HL-60/S4 treated with phorbol 12-myristate 13-acetate at 8.2 ng/mL for 4 days and 3 days (cell line): Measurements from ENCODE around the gene ACRV1.
"Not testable (repeated sequence)": the region's sequence is repeated elsewhere in the genome, so short reads cannot be mapped to it uniquely, and the experiment has no call there.

Experiments
- in situ Hi-C: fragments of 300-500 bp; cut with MboI; formaldehyde crosslinking; loops from 2 replicates; pipeline ENCODE4 v1.15.0; 2022; ENCODE audit warnings: low sequenced_read_pairs

The ACRV1 gene

GRCh38 chr11:125680747-125681146, at the start of gene ACRV1:
Gene ACRV1 (minus strand): TSS chr11:125680847. CDS start chr11:125680780, 67 bp downstream.
- in situ Hi-C loops = no loop called here

DNA sequence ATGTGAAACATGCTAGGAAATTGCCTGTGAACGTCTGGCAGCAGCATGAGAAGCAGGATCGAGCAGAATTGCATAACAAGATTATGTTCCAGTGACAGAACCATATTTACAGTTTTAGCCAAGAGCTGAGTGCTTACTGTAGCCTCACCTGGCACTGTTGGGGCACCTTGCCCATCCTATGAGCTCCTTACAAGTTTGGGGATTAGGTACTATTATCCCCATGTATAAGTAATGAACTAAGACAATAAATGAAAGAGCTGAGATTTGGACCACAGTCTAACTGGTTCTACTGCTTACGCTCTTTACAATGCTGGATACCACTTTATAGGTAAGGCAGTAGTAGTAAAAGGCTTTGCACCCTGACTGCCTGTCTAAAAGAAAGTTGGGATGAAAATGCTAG, 48.3 kb upstream of the ACRV1 start:
- in situ Hi-C loops = no loop called here

GRCh38 chr11:125724125-125724524, 43.5 kb upstream of the ACRV1 start:
- in situ Hi-C loops = no loop called here

- in situ Hi-C loops = no loop called here
Observed at GRCh38 chr11:125720781-125721180, 40.1 kb upstream of the ACRV1 start.

DNA sequence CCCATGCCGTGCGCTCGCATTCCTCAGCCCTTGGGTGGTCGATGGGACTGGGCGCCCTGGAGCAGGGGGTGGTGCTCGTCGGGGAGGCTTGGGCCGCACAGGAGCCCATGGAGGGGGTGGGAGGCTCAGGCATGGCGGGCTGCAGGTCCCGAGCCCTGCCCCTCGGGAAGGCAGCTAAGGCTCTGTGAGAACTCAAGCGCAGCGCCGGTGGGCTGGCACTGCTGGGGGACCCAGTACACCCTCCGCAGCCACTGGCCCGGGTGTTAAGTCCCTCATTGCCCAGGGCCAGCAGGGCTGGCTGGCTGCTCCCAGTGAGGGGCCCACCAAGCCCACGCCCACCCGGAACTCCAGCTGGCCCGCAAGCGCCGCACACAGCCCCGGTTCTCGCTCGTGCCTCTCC, 24.0 kb upstream of the ACRV1 start:
- in situ Hi-C loops = not testable (repeated sequence)

GRCh38 chr11:125701858-125702621, 21.4 kb upstream of the ACRV1 start:
- in situ Hi-C loops = no loop called here

GRCh38 chr11:125701018-125701610, 20.5 kb upstream of the ACRV1 start:
- in situ Hi-C loops = no loop called here

GRCh38 chr11:125694951-125695350, 14.3 kb upstream of the ACRV1 start:
- in situ Hi-C loops = no loop called here

GRCh38 chr11:125692887-125693286, 12.2 kb upstream of the ACRV1 start:
- in situ Hi-C loops = no loop called here

GRCh38 chr11:125690006-125690405, 9.4 kb upstream of the ACRV1 start:
- in situ Hi-C loops = no loop called here

GRCh38 chr11:125689274-125689859, 8.7 kb upstream of the ACRV1 start:
- in situ Hi-C loops = no loop called here

DNA sequence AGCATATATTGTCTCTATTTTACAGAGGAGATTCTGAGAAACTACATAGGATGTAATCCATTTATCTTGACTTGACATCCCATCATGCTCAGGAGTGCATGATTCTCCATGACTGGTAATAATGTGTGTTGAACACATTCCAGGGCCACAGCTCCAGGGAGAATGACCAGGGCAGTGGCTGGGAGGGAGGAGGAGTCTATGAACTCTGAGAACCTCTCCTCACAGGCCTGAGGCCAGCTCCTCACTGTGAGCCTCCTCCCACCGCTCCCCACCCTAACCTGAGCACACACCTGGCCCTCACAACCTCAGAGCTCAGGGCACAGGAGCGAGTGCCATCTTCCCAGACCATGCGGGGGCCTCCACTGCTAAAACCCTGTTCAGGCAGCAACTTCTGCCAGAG, 8.0 kb upstream of the ACRV1 start:
- in situ Hi-C loops = no loop called here

DNA sequence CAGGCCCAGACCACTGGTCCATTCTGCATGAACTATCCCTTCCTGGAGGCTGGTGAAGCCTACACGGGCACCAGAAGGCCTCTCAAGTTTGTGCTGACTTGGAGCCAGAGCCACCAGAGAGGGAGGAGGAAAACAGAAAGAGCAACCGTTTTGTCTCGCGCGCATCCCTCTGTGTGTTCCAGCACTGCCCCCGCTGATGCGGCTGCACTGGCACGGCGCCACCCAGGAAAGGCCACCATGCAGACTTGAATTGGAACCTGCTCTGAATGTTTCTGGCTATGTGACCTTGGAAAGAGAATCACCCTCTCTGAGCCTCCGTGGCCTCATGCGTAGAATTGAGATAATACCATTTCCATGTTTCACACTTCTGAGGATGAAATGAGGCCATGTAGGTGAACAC, 7.4 kb upstream of the ACRV1 start:
- in situ Hi-C loops = no loop called here

DNA sequence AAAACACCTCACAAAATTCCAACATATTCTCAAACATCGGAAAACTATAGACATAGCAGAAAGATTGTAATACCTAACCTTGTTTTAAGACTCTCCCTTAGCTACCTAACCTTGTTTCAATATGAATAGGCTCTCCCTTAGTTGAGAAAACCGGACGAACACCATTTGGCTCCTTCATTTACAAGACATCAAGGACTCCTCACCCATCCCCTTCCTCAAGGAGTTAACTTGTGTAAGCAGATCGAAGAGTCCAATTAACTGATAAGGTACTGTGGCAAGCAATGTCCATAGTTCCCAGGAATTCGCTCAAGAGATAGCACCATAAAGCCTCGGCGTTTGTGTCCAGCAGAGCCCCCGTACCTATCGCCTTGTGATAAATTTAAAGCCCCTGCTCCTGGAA, 4.6 kb upstream of the ACRV1 start:
- in situ Hi-C loops = no loop called here

DNA sequence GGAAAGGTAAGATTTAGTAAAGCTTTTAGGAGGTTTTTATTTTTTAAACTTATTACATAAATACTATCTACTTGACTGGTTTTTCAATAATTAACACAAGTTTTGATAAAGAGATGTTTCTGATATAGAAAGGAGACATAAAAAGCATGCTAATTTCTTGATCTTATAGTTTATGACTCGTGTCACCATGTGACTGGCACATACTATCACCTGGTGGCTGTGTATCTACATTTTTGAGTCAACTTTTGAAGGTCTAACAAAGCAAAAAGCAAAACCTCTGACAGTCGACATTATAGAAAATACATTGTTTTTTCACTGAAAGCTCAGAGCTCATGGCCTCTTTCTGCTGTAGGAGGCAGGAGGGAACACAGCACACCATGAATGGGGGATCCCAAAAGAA, 810 bp downstream of the ACRV1 start:
- in situ Hi-C loops = no loop called here

- in situ Hi-C loops = no loop called here
Observed at GRCh38 chr11:125679397-125679796, 1.2 kb downstream of the ACRV1 start.

DNA sequence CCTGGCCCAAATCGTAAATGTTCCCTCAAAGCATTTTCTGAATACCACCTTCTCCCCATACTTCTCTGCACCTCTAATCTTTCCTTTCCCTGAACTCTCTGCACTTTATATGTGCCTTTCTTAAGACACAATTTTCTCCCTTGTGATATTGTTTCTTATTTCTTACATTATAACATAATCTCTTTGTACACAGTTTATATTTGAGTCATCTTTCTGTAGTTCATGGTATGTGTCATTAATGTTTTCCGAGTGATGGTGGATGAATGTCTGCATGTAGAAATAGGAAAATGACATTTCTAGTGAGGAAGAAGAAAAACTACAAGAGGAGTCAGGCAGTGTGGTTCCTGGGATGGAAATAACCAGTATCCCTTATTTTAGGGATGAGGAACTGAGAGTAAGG, 5.5 kb downstream of the ACRV1 start:
- in situ Hi-C loops = no loop called here

GRCh38 chr11:125674210-125674609, 6.4 kb downstream of the ACRV1 start:
- in situ Hi-C loops = no loop called here

DNA sequence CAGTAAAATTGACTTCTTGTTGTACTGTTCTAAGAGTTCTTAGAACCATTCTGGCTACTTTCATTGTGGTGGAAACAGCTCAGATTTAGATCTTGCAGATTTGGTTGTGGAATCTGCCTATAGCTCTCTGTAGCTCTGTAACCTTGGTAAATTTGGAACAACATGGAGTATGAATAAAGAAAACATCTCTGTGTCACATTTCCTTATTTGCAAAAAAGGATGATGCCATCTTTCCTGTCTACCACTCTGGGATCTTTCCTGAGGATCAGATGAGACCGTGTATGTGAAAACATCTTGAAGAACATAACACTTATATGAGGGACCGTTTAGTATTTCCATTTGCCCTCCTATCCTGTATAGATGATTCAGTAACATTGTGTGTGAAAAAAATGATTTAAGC, 9.1 kb downstream of the ACRV1 start:
- in situ Hi-C loops = no loop called here

DNA sequence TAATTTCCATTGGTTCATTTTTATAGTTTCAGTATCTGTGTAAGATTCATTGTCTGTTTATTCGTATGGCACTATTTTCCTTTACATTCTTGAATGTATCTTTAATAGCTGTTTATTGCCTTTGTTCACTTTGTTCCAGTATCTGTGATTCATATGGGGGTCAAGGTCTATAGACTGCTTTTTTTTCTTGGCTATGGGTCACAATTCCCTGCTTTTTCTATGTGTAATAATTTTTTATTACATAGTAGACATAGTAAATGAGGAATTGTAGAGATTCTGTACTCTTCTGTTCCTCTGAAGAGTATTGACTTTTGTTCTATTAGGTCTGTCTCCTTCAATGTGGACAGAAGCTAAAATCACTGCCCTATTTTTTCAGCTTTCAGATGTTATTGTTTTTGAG, 10.5 kb downstream of the ACRV1 start:
- in situ Hi-C loops = no loop called here

GRCh38 chr11:125667151-125667550, 13.5 kb downstream of the ACRV1 start:
- in situ Hi-C loops = no loop called here

DNA sequence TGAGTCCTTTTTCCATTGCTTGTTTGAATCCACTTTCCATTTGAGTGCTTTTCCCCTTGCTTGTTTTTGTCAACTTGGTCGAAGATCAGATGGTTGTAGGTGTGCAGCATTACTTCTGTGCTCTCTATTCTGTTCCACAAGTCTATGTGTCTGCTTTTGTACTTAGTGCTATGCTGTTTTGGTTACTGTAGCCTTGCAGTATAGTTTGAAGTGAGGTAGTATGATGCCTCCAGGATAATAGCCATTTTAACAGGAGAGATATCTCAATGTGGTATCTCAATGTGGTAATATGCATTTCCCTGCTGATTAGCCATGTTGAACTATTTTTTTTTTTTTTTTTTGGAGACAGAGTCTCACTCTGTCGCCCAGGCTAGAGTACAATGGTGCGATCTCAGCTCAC, 16.7 kb downstream of the ACRV1 start:
- in situ Hi-C loops = no loop called here
